ENCODE measurements around the gene SORBS1.

DNA sequence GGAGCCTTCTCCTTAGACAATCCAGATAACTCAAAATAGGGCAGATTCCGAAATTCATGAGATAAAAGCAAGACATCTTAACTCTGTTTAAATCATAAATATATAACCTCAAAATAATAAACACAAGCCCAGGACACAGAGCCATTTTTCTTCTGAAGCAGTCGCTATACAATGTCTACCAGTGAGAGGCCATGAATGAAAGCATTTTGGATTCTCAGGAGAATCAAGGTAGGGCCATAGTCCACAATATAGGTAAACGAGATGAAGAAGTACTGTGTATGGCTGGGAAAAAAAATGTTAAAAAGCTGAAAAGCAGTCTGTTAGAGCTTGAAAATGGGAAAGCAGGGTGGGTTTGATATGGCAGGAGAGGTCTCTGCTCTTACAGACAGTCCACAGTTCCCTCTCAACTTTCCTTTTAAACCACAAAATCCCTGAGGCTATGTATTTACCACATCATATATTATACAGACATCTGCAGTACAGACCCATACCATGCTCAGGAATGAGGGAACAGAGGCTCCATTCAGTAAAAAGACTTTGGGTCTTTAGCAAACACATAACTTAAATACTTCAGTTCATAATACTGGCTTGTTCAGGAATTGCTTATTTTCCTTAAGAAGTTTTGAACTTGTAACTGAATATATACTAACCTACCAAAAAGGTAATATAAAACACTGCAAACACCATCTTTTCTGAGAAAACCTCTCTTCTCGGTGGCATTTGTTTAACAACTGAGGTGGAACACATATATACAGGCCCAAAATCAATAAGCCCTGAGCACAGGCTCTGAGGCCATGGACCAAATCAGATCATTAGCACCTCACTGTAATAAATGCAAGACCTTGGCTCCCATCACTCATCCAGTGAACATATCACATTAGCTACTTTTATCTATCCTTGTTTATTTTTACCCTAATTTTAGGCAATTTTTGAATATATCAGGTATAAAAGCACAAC is 109.3 kb downstream of the SORBS1 start:
- TF ChIP-seq, protein P1, sequence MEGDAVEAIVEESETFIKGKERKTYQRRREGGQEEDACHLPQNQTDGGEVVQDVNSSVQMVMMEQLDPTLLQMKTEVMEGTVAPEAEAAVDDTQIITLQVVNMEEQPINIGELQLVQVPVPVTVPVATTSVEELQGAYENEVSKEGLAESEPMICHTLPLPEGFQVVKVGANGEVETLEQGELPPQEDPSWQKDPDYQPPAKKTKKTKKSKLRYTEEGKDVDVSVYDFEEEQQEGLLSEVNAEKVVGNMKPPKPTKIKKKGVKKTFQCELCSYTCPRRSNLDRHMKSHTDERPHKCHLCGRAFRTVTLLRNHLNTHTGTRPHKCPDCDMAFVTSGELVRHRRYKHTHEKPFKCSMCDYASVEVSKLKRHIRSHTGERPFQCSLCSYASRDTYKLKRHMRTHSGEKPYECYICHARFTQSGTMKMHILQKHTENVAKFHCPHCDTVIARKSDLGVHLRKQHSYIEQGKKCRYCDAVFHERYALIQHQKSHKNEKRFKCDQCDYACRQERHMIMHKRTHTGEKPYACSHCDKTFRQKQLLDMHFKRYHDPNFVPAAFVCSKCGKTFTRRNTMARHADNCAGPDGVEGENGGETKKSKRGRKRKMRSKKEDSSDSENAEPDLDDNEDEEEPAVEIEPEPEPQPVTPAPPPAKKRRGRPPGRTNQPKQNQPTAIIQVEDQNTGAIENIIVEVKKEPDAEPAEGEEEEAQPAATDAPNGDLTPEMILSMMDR (IDR thresholded peaks at IDR 0.05): no peak
- no peak for TF ChIP-seq EZH2 (IDR thresholded peaks at IDR 0.05)

Measured in neural progenitor cell (in vitro differentiated cells).